Stimulated activated CD4-positive, alpha-beta T cell treated with anti-CD3 and anti-CD28 coated beads, Interleukin-1b, Interleukin-23, amount 100 ng/mL, for 24 hours (primary cell): ENCODE results near the gene OR1I1.
"Not testable (repeated sequence)": the region's sequence is repeated elsewhere in the genome, so short reads cannot be mapped to it uniquely, and the experiment has no call there.

Source experiments
- DNase-seq, 4 experiments: peaks; one replicate each; pipeline ENCODE4 v3.0.0-alpha.2; 2020; ENCODE audit warnings: low read depth in 4 of 4, low spot score in 1 of 4

The OR1I1 gene

DNA sequence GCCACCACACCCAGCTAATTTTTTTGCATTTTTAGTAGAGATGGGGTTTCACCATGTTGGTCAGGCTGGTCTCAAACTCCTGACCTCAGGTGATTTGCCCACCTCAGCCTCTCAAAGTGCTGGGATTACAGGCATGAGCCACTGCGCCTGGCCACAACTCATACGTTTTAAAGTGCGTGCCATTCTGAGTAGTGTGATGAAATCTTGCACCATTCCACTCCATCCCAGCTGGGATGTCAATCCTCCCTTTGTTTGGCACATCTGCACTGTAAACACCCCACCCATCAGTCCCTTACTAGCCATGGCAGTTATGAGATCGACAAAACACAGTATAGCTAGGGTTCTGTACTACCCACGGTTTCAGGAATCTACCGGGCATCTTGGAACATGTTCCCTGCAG lies 16.0 kb downstream of the OR1I1 start:
- not testable (repeated sequence) for DNase-seq

DNA sequence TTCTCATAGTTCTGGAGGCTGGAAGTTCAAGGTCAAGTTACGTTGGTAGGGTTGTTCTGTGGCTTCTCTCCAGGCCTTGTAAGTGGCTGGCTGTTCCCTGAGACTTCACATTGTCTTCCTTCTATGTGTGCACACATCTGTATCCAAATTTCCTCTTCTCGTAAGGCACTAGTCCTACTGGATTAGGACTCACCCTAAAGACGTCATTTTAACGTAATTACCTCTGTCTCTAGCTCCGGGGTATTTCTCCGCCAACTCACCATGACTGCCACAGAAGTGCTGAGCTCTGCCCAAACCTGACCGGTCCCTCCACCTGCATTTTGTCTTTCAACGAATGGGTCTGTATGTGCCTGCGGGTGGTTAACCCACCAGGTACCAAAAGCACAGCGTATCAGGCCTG lies 16.4 kb downstream of the OR1I1 start:
- no peak for DNase-seq

- DNase-seq = no peak
Measured at GRCh38 chr19:15099017-15099582, 17.1 kb downstream of the OR1I1 start.

- DNase-seq = peak in 3 of 4 experiments; percentile 26 to 49 (median 34)
Measured at GRCh38 chr19:15101479-15102082, 19.6 kb downstream of the OR1I1 start.

DNA sequence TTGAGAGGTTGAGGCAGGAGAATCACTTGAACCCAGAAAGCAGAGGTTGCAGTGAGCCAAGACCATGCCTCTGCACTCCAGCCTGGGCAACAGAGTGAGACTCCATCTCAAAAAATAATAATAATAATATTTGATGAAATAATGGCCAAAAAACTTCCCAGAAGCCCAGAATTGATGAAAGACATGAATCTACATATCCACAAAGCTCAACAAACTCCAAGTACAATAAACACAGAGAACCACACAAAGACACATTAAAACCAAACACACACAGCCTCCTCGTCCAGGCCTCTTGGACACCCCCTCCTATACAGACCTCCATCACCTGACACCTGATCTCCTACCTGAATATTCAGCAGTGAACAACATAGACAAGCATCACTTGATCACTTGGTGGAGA lies 22.0 kb downstream of the OR1I1 start:
- no peak for DNase-seq

- no peak for DNase-seq
Measured at GRCh38 chr19:15104411-15104810, 22.4 kb downstream of the OR1I1 start.

- DNase-seq = no peak
Measured at GRCh38 chr19:15105044-15105443, 23.0 kb downstream of the OR1I1 start.

DNA sequence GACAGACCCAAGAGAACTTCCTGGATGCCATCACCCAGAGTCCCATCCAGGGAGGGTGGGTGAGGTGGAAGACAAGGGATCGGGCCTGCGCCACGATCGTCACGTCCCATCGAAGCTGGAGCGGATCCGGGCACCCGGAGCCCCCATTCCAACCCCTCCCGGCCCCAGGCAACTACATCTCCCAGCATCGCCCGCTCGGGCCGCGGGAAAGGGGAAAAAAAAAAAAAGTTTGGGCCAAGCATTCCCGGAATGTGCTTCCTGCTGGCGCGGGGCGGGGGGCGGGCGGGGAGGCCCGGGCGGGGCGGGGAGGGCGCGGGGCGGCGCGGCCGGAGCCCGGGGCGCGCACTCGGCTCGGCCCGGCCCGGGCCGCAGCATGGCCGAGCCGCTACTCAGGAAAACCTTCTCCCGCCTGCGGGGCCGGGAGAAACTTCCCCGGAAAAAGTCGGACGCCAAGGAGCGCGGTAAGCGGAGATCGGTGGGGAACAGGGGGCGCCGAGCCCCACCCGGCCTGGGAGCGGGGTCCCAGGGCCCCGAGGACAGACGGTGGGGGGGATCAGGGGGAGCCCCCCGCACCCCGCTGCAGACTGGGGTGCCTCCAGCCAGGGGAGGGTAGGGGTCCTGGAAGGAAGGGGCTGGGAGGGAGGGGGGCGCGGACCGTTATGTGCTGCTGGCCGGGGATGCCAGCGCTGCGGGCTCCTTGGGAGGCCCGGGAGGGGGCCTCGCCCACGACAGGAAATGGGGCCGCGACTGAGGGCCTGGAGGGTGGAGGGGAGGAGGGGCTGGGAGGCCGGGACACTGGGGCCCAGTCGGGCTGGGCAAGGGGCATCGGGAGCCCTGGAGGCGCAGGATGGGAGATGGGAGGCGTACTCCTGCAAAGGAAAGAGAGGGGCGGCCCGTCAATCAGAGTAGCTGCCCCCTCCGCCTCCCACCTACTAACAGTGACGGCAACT lies 25.3 kb downstream of the OR1I1 start, which contains the start of gene SYDE1:
Gene SYDE1, plus strand, starts transcription at position 341 of the 950 bp plus-strand sequence. Its CDS starts 33 bp downstream, at position 374.
- peak in 2 of 4 experiments; percentile 18 to 21 for DNase-seq

GRCh38 chr19:15108145-15108844 lies 26.3 kb downstream of the OR1I1 start:
- no peak for DNase-seq

GRCh38 chr19:15108845-15109767 lies 27.1 kb downstream of the OR1I1 start:
- no peak for DNase-seq

- no peak for DNase-seq
Measured at GRCh38 chr19:15109768-15110417, 27.9 kb downstream of the OR1I1 start.

GRCh38 chr19:15110418-15110815 lies 28.4 kb downstream of the OR1I1 start:
- no peak for DNase-seq

- no peak for DNase-seq
Measured at GRCh38 chr19:15111758-15112157, 29.7 kb downstream of the OR1I1 start.

DNA sequence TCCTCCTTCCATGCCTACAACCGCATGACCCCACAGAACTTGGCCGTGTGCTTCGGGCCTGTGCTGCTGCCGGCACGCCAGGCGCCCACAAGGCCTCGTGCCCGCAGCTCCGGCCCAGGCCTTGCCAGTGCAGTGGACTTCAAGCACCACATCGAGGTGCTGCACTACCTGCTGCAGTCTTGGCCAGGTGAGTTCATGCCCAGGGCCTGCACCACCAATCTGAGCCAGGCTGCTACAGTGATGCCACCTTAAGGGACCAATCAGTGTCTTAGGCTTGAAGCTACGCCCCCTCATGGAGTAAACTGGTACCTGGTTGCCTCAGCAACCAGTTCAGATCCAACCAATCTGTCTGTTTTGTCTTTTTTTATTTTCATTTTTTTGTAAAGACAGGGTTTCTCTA lies 30.4 kb downstream of the OR1I1 start:
- DNase-seq = no peak

DNA sequence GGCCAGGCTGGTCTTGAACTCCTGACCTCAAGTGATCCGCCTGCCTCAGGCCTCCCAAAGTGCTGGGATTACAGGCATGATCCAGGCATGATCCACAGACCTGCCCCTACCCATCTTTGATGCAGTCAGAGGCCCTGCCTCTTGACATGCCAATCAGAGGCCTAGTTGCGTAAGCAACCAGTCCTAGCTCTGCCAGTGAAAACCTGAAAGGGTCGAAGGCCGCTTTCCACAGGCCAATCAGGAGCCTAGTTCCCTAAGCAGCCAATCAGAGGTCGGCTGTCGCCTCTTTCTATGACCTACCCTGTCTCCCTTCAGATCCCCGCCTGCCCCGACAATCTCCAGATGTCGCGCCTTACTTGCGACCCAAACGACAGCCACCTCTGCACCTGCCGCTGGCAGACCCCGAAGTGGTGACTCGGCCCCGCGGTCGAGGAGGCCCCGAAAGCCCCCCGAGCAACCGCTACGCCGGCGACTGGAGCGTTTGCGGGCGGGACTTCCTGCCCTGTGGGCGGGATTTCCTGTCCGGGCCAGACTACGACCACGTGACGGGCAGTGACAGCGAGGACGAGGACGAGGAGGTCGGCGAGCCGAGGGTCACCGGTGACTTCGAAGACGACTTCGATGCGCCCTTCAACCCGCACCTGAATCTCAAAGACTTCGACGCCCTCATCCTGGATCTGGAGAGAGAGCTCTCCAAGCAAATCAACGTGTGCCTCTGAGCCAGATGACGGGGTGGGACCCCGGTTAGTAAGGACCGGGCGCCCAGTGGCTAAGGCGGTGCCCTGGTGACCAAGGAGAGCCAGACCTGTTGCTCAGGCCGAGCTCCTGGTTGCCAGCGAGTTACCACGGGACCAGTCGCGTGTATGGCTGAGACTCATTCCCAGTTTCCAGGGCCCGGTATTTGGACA lies 31.5 kb downstream of the OR1I1 start:
- DNase-seq = no peak

DNA sequence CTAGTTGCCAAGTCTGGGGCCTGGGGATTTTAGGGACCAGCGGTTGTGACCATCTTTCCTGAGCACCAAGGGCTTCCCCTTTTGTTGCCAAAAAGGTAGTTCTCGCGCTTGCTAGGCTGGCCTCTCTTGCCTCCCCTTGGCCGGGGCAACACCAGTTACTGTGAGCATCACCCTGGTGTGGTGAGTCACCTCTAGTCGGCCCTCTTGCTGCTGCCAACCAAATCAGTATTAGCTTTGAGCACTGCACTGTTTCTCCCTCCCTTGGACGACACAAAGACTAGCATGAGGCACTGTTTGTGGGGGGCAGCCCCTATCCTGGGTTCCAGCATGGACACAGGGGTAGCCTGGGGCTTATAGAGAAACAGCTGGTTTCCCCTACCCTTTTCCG lies 32.1 kb downstream of the OR1I1 start:
- no peak for DNase-seq

DNA sequence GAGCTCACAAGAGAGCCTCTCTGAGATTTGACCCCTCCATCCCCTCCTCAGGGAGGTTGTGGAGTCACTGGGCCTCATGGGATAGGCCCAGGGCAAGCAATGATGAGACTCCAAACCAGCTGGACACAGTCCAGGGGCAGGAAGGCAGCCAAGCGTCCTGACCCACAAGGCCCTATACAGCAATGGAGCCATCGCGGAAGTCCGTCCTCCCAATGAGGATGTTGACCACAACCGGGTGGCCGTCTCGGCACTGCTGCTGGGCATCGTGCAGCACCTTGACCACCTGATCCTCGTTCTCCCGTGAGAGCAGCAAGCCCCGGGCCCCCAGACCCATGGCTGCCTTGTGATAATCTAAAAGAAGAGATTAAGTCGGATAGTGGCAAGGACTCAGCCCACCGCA lies 33.1 kb downstream of the OR1I1 start:
- no peak for DNase-seq

- DNase-seq = no peak
Measured at GRCh38 chr19:15115762-15116615, 34.0 kb downstream of the OR1I1 start.
